SK-N-SH (cell line): Measurements from ENCODE around the gene PRKCB.

Source experiments
- ELF1 ChIP-seq: IDR thresholded peaks from 2 replicates; pipeline ENCODE4 v1.4.0; 2012
- TEAD4 ChIP-seq: IDR thresholded peaks from 2 replicates; pipeline ENCODE4 v1.4.0; 2012; ENCODE audit warnings: mild to moderate bottlenecking, borderline replicate concordance; ENCODE audit not compliant: insufficient read depth

DNA sequence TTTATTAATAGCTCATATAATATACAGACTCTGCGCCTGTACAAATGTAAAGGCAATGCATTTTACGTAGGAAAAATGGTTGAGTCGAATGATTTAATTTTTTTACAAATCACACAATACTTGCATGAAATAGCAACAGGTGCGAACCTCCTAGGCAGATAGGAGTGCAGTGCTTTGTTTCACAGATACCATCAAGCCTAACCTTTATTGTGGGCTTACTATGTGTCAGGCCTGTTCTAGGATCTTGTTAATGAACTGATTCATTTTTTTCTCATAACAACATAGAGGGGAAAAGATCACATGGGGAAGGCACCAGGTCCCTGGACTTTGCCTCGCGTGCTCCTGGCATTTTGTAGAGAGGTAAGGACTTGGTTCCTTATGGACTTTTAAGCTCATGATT is 107.8 kb downstream of the PRKCB start:
- TF ChIP-seq TEAD4 (no peak), ELF1 (no peak)
